Fibroblast of lung (primary cell): ENCODE measurements around the gene UBE2E2.

Source experiments
- EZH2 ChIP-seq: IDR thresholded peaks from 2 replicates; pipeline ENCODE4 v1.5.1; 2012; ENCODE audit warnings: low read length, control low read depth, mild to moderate bottlenecking; ENCODE audit errors: missing control alignments
- TF ChIP-seq, protein P1 (sequence below), 2 donors: IDR thresholded peaks in 1 of 2; conservative IDR thresholded peaks in 1 of 2; 1 replicate in 1 of 2; 2 replicates in 1 of 2; pipeline ENCODE4 v1.5.1; 2011 to 2012; ENCODE audit warnings: low read length in 2 of 2, control low read depth in 1 of 2, inconsistent platforms in 1 of 2, low read depth in 1 of 2, mild to moderate bottlenecking in 1 of 2

DNA sequence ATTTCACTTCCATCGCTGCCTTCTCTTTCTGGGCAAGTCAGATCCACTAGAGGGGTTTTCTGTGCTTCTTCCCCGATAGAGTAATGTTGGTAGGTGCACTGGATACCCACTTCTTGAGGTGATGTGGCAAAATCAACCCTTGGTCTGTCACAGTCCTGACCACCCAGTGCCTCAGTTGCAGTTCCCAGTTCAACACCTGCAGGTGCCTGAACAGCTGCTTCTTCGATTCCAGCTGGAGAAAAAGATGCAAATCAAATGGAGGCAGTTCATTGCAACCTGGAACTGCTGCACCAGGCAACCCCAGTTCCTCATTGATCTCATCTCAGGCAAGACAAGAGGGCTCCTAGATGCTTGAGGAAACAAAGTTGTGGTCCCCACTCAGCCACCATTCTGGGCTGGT lies 186.6 kb downstream of the UBE2E2 start:
- no peak for TF ChIP-seq EZH2
- TF ChIP-seq, protein P1, sequence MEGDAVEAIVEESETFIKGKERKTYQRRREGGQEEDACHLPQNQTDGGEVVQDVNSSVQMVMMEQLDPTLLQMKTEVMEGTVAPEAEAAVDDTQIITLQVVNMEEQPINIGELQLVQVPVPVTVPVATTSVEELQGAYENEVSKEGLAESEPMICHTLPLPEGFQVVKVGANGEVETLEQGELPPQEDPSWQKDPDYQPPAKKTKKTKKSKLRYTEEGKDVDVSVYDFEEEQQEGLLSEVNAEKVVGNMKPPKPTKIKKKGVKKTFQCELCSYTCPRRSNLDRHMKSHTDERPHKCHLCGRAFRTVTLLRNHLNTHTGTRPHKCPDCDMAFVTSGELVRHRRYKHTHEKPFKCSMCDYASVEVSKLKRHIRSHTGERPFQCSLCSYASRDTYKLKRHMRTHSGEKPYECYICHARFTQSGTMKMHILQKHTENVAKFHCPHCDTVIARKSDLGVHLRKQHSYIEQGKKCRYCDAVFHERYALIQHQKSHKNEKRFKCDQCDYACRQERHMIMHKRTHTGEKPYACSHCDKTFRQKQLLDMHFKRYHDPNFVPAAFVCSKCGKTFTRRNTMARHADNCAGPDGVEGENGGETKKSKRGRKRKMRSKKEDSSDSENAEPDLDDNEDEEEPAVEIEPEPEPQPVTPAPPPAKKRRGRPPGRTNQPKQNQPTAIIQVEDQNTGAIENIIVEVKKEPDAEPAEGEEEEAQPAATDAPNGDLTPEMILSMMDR (conservative IDR thresholded peaks at IDR 0.05 in 1 of 2, IDR thresholded peaks at IDR 0.05 in 1 of 2; ENCODE audit: low read depth in 1 of 2, low read length in 2 of 2): no peak
